Endodermal cell (in vitro differentiated cells): ENCODE measurements around the gene CD68. TPM values are rescaled to one million over a fixed set of nuclear protein-coding genes. Genes with fewer than 3 reads are reported as not detected.

ENCODE experiments used
- DNase-seq: peaks from one replicate; pipeline ENCODE4 v3.0.0-alpha.2; 2017
- H3K27ac ChIP-seq: 2 replicates; pipeline ENCODE4 v1.5.1; 2013; ENCODE audit warnings: mild to moderate bottlenecking, low read depth, low read length, moderate library complexity
- H3K27me3 ChIP-seq: 2 replicates; pipeline ENCODE4 v1.6.1; 2013; ENCODE audit warnings: mild to moderate bottlenecking, low read length, moderate library complexity; ENCODE audit not compliant: insufficient read depth, control insufficient read depth, poor library complexity, severe bottlenecking
- H3K36me3 ChIP-seq: 2 replicates; pipeline ENCODE4 v1.7.0; 2013; ENCODE audit warnings: mild to moderate bottlenecking, low read length, moderate library complexity; ENCODE audit not compliant: control insufficient read depth, insufficient read depth
- H3K4me1 ChIP-seq: one replicate; pipeline ENCODE4 v1.7.0; 2013; ENCODE audit warnings: low read length; ENCODE audit not compliant: control insufficient read depth, insufficient read depth
- H3K4me3 ChIP-seq: 2 replicates; pipeline ENCODE4 v1.5.1; 2013; ENCODE audit warnings: mild to moderate bottlenecking, low read length, moderate library complexity
- H3K9ac ChIP-seq: 2 replicates; pipeline ENCODE4 v1.6.1; 2013; ENCODE audit warnings: mild to moderate bottlenecking, low read length, moderate library complexity; ENCODE audit not compliant: poor library complexity, severe bottlenecking; ENCODE audit errors: extremely low read depth
- H3K9me3 ChIP-seq: 2 replicates; pipeline ENCODE4 v1.6.1; 2013; ENCODE audit warnings: mild to moderate bottlenecking, low read length, moderate library complexity; ENCODE audit not compliant: control insufficient read depth
- H3K27ac Mint-ChIP-seq: 2 replicates; pipeline ENCODE4 v1.8.0; 2020; ENCODE audit warnings: mixed read lengths
- H3K27me3 Mint-ChIP-seq: 2 replicates; pipeline ENCODE4 v1.8.0; 2021; ENCODE audit warnings: mild to moderate bottlenecking, mixed read lengths; ENCODE audit not compliant: insufficient read depth
- H3K36me3 Mint-ChIP-seq: 2 replicates; pipeline ENCODE4 v1.8.0; 2020; ENCODE audit warnings: low read depth, mixed read lengths
- H3K4me1 Mint-ChIP-seq: 2 replicates; pipeline ENCODE4 v1.8.0; 2020; ENCODE audit warnings: mixed read lengths
- H3K4me3 Mint-ChIP-seq: 2 replicates; pipeline ENCODE4 v1.8.0; 2020; ENCODE audit warnings: mild to moderate bottlenecking, moderate library complexity, mixed read lengths
- H3K9me3 Mint-ChIP-seq: 2 replicates; pipeline ENCODE4 v1.8.0; 2020; ENCODE audit warnings: mild to moderate bottlenecking, mixed read lengths
- CTCF ChIP-seq: fragments of 200-600 bp; sonication (generic); conservative IDR thresholded peaks from 2 replicates; pipeline ENCODE4 v1.5.0; 2021; ENCODE audit warnings: antibody characterized with exemption, mild to moderate bottlenecking
- WGBS, 2 experiments: methylation state at CpG; one replicate each; pipeline versions ENCODE4 v1.1.5 to v1.1.7; 2013; ENCODE audit warnings: missing lambda C conversion rate in 2 of 2, mixed read lengths in 1 of 2; ENCODE audit not compliant: insufficient coverage in 1 of 2, insufficient read length in 1 of 2; 5-methylcytosine and 5-hydroxymethylcytosine counted together
- total RNA-seq, 2 donors: library from RNA; stranded (reverse); fragmentation: NEBNext Ultra II Directional in 1 of 2; extraction: Animal tissue kit (Norgen Biotek cat#: 25700) in 1 of 2; gene quantifications; 2 replicates in 1 of 2; 3 replicates in 1 of 2; pipeline ENCODE4 v1.2.1, GENCODE V29; 2021

CD68 gene
- total RNA-seq, 2 donors from 2014 or later: 0.44 TPM; not detected in 1

GRCh38 chr17:7614425-7615264 is 35.2 kb downstream of the CD68 start, which contains the start of gene FXR2:
Gene FXR2 (minus strand): TSS chr17:7614897. CDS start chr17:7614532, 365 bp downstream.
- H3K36me3 ChIP-seq: peaks cover 14% of the 10 kb centered on the region
- H3K27me3 ChIP-seq: no peaks in the 10 kb centered on the region
- H3K27ac ChIP-seq: peak within 1 kb of the TSS; percentile 80
- Mint-ChIP-seq H3K27ac (peak within 1 kb of the TSS; percentile 89), H3K27me3 (no peaks in the 10 kb centered on the region), H3K9me3 (no peaks in the 10 kb centered on the region), H3K4me1 (peaks cover 22% of the 10 kb centered on the region), H3K36me3 (peaks cover 19% of the 10 kb centered on the region), H3K4me3 (peak within 1 kb of the TSS; percentile 80)
- 0% methylated on average over 1 to 93 of the region's 93 CpGs for WGBS, 2 experiments
- H3K9ac ChIP-seq: peak within 1 kb of the TSS; percentile 74
- DNase-seq: peak; percentile 100
- peak; percentile 64 for TF ChIP-seq CTCF
- H3K9me3 ChIP-seq: no peaks in the 10 kb centered on the region
- H3K4me1 ChIP-seq: no peaks in the 10 kb centered on the region
- H3K4me3 ChIP-seq: peak within 1 kb of the TSS; percentile 100

- Mint-ChIP-seq H3K9me3 (no peaks in the 10 kb centered on the region), H3K27me3 (no peaks in the 10 kb centered on the region), H3K36me3 (peaks cover 19% of the 10 kb centered on the region), H3K4me1 (peaks cover 22% of the 10 kb centered on the region), H3K4me3 (peak overlapping the region; percentile 80), H3K27ac (peak overlapping the region; percentile 89)
- WGBS, 2 experiments: 4 to 13% methylated on average over 10 to 25 of the region's 28 CpGs
- Histone ChIP-seq H3K9me3 (no peaks in the 10 kb centered on the region), H3K36me3 (peaks cover 10% of the 10 kb centered on the region), H3K27me3 (no peaks in the 10 kb centered on the region), H3K4me3 (peak overlapping the region; percentile 70), H3K27ac (peak overlapping the region; percentile 68), H3K9ac (no peak overlapping the region), H3K4me1 (no peaks in the 10 kb centered on the region)
- DNase-seq: no peak
- TF ChIP-seq CTCF: no peak
Observed at GRCh38 chr17:7615265-7615747, 35.9 kb downstream of the CD68 start.

- TF ChIP-seq CTCF: no peak
- Mint-ChIP-seq H3K36me3 (no peaks in the 10 kb centered on the region), H3K4me1 (peaks cover 3% of the 10 kb centered on the region), H3K27me3 (no peaks in the 10 kb centered on the region), H3K27ac (no peak overlapping the region), H3K9me3 (no peaks in the 10 kb centered on the region), H3K4me3 (no peak overlapping the region)
- Histone ChIP-seq H3K4me1 (no peaks in the 10 kb centered on the region), H3K36me3 (no peaks in the 10 kb centered on the region), H3K9me3 (no peaks in the 10 kb centered on the region), H3K4me3 (no peak overlapping the region), H3K27me3 (no peaks in the 10 kb centered on the region), H3K9ac (no peak overlapping the region), H3K27ac (no peak overlapping the region)
- 92 to 94% methylated on average over 4 to 5 of the region's 5 CpGs for WGBS, 2 experiments
- no peak for DNase-seq
Observed at GRCh38 chr17:7618608-7619007, 39.2 kb downstream of the CD68 start.
